ENCODE measurements around the gene FRMD4B.

The FRMD4B gene

DNA sequence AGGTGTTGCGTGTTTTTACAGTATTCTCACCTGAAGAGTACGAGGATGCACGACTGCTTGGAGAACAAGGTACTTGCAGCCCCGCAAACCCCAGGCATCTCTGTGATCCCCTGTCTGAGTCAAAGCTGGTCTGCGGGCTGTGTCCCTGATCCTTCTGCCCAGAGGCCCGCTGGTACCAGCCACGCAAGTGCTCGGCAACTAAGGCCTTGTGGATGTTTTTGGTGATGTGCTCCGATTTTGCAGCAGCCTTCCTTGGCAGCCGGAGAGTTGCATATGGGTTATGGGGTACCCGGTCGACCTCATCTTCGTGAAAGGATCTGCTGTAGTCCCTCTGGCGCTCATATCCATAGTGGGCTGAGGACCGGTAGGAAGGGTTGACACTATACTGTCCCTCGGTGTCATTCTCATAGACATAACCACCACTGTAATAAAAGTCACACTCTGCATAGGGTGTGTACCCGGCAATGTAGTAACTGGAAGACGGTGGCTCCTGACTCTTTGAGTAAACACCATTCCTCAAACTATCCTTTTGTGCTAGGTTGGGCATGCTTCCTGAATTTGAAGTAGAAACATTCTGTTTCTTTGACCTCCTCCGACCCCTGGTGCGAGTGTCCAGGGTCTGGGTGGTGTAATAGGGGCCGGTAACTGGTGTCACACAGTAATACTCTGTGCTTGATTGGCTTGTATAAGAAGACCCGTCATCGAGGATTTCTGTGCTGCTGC lies 204.9 kb downstream of the FRMD4B start:
- no peak for DNase-seq (ENCODE audit: extremely low read depth in 1 of 2, low read depth in 1 of 2)

DNA sequence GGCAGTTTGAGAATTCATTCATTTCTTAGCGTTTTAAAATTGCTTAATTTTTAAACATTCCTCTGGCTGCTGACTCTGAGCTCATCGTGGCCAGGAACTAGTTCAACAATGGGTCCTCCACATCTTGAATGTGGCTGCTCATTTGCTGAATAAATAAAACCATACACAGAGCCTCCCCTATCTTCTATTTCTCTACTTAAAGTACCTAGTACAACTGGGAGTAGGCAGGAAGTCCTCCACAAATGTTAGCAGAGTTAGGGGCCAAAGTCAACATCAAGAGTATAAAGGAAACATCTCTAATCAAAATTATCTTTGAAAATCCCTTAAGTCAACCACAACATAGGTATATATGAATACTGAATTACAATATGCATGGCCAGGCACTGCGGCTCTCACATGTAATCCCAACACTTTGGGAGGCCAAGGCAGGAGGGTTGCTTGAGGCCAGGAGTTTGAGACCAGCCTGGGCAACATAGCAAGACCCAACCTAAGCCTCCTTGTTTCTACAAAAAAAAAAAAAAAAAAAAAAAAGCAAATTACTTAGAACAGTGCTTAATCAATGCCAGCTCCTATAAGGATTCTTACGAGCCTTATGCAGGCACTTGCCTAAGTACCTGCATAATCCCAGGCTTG lies 206.0 kb downstream of the FRMD4B start:
- no peak for DNase-seq (ENCODE audit: extremely low read depth in 1 of 2, low read depth in 1 of 2)

DNA sequence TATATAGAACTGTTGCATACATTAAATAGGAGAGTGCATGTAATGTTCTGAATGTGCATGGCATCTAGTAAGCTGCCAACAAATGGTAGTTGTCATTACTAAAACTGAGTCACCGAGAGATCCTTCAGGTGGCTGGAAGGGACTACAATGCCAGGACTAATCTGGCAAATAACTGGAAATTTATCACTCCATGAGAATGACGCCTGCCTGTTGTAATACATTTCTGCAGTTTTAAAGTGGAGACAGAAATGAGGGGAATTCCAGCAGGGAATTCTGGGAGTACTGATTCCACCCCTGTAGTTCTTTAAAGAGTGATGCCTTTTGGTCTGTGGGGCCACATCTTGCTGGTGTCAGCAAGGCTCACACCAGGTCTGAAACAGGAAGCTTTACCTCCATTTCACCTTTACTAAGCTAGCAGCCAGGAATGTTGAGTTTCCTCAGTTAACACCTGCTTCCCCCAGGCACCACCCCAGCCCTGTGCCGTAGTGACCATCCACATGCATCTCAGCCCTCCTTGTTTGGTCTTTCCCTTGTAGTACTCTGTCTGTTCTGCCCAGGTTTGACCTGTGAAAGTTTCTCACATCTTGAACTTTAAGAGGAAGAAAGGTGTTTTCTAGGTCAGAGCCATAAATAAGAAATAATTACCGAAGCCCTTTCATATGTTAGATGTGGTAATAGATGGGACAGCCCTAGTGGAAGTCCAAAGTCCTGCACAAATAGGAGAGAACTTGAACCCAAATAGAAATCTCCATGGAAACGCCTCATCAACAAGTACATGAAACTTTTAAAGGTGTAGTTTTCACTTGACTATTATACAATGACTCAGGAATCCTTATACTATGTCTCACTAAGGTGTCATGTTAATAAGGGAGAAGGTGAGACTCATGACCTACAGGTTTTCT lies 206.8 kb downstream of the FRMD4B start:
- DNase-seq (ENCODE audit: extremely low read depth in 1 of 2, low read depth in 1 of 2): no peak

DNA sequence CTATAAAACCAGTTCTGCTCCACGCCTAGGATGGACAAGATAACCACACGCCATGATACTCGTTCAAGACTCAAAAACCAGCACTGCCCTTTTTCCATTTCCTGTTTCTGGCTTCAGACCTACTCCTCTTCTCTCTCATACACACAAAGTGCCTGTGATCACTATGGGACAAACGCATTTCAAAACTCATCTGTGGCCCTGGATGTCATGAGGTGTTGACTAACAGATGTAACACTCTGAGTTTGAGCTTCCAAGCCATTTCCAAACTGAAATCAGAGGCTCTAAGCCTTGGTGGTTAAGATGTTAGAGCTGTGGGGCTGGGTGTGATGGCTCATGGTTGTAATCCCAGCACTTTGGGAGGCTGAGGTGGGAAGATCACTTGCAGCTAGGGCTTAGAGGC lies 207.8 kb downstream of the FRMD4B start:
- no peak for DNase-seq (ENCODE audit: extremely low read depth in 1 of 2, low read depth in 1 of 2)

DNA sequence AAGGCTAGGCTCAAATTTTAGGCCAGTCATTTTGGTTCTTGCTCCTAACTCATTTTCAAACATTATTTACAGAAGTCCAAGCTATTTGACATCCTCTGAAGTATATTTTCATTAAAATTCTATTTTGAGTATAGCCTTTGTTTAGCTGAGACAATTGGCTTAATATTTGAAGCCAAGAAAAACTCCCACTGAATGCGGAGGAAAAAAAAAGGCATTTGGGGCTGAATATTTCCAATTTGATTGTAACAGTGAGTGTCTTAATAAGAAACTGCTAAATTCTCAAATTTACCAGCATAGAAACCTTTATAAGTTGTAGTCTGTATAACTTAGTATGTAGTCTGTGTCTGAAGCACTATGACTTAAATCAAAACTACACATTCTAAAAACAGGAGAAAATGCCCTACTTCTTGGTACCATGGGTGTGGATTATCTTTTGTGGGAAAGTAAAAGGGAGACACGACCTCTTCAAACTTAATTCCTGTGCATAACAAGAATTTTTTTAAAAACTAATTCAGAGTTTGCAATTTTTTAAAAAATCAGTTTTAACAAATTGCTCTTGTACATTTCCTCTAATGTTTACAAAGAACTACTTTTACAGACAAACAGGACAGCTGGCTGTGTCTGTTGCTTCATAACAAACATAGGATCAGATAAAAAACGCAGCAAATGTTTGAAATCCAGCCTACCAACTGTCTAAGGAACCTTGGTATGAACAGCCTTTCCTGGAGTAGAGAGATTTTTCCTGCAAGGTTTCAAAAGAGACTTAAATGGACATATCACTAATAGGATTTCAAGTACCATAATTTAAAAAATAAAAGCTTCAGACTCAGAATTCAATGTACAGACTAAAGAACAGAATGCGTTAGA lies 210.8 kb downstream of the FRMD4B start:
- no peak for DNase-seq (ENCODE audit: extremely low read depth in 1 of 2, low read depth in 1 of 2)

GRCh38 chr3:69174445-69174844 lies 211.4 kb downstream of the FRMD4B start:
- DNase-seq (ENCODE audit: extremely low read depth in 1 of 2, low read depth in 1 of 2): no peak

DNA sequence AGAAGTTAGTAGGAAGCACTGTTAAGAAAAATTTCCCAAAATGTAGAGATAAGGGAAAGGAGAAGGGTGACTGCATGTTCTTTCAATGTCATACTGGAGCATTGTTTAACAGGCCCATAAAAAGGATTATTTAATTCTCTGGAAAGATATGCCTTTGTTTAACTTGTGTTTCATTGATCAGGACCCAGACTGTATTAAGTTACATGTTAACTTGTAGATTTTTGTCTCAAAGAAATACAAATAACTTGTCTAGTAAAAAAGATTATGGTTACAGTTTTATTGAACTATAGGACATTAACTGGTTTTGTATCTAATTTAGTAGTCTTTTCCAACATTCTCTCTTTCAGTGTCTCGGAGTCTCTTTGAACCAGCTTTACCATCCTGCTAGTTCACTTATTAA lies 213.8 kb downstream of the FRMD4B start:
- no peak for DNase-seq (ENCODE audit: extremely low read depth in 1 of 2, low read depth in 1 of 2)

GRCh38 chr3:69166446-69166845 lies 219.4 kb downstream of the FRMD4B start:
- DNase-seq (ENCODE audit: extremely low read depth in 1 of 2, low read depth in 1 of 2): no peak

GRCh38 chr3:69165744-69166143 lies 220.1 kb downstream of the FRMD4B start:
- DNase-seq (ENCODE audit: extremely low read depth in 1 of 2, low read depth in 1 of 2): no peak

DNA sequence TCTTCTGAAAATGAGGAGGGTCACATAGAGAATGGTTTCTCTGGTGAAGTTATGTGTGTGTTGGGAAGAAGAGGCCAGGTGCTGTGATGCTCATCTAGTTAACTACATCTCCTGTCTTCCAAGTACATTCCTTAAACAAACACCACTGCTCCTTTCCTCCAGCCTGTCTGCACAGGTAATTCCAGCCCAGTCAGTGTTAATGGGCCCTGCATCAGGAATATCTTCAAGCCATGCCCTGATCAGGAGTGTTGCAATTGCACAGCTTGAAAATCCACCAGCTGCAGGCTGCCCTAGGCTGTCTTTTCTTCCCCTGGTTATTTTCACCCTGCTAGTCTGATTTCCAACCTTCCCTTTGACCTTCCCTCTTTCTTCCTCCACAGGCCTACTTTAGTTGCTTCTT lies 221.6 kb downstream of the FRMD4B start:
- DNase-seq (ENCODE audit: extremely low read depth in 1 of 2, low read depth in 1 of 2): no peak

GRCh38 chr3:69162308-69162980 lies 223.4 kb downstream of the FRMD4B start:
- DNase-seq (ENCODE audit: extremely low read depth in 1 of 2, low read depth in 1 of 2): no peak

DNA sequence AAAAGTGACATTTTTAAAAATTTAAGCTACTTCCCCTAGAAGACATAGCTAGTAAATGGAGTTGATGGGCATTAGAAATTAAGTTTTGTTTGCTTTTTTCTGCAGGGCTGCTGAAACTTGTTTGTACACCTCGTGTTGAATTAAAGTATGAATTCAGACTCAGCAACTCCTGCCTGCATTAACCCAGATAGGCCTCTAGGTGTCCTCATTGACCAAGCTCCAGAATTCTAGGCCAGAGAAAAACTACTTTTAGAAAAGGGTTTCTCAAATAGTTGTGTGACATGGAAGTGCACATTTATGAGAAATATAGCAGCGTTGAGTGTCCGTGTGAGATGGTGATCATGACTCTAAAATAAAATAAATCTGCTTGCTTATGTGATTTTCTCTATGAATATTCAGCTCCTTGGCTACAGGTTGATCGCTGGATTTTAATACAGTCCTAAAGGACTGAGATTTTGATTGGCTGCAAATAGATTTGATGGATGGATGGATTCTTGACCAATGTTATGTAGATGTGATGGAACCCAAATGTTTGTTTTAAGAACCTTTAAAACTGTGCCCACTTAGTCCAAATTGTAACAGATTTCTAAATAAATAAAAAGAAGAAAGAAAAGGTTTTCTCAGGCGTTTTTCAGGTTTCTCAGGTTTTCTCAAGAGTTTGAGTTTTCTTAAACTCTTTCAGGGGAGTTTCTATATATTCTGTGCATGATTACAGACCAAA lies 224.1 kb downstream of the FRMD4B start:
- DNase-seq (ENCODE audit: extremely low read depth in 1 of 2, low read depth in 1 of 2): peak in 1 of 2 donors; percentile 7

DNA sequence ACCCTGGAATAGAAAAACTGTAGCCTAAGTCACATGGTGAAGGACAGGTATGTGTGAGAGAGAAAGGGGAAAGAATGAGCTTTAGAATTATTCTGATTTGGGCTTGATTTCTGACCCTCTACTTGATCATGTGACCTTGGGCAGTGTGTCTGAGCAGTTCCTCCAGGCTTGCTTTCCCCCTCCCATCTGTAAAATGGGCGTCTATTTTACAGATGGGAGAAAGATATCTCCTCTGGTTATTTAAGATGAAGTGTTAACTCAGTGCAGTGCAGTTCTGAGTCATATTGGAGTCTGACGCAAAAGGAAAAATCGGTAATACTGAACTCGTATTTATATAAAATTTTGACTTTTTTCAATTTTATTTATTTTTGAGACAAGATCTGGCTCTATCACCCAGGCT lies 225.4 kb downstream of the FRMD4B start:
- no peak for DNase-seq (ENCODE audit: extremely low read depth in 1 of 2, low read depth in 1 of 2)

DNA sequence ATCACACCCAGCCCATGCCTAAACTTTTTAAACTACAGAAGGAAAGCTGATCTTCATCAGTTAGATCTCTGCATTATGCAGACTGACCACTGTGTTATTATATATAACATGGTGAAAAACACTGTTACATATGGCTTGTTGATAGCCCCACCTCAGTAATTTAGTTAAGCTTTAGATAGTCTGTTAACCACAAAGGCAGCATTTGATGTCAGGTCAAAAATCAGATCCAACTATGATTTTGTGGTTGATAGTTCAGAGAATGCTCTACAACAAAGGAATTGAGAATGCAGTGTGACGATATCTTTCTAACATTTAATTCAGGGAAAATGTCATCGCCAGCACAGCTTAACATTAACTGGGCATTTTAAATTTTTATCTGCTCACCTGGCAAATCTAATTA lies 225.8 kb downstream of the FRMD4B start:
- no peak for DNase-seq (ENCODE audit: extremely low read depth in 1 of 2, low read depth in 1 of 2)

GRCh38 chr3:69149586-69149985 lies 236.3 kb downstream of the FRMD4B start:
- no peak for DNase-seq (ENCODE audit: extremely low read depth in 1 of 2, low read depth in 1 of 2)

DNA sequence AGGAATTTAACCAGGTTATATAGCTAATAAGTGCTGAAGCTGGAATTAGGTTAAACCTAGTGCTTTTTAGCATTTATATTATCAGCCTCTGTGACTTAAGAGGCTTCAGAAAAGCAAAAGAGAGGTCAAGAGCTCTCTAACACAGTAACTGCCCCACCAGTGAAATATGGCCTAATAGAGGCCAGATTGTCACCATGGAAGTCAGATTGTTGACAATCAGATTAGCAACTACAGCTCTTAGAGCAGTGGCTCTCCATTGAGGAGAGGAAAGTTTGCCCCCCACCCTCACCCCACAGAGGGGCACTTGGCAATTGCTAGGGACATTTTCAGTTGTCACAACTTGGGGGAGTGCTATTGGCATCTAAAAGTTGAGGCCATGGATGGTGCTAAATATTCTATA lies 240.2 kb downstream of the FRMD4B start:
- DNase-seq (ENCODE audit: extremely low read depth in 1 of 2, low read depth in 1 of 2): no peak

DNA sequence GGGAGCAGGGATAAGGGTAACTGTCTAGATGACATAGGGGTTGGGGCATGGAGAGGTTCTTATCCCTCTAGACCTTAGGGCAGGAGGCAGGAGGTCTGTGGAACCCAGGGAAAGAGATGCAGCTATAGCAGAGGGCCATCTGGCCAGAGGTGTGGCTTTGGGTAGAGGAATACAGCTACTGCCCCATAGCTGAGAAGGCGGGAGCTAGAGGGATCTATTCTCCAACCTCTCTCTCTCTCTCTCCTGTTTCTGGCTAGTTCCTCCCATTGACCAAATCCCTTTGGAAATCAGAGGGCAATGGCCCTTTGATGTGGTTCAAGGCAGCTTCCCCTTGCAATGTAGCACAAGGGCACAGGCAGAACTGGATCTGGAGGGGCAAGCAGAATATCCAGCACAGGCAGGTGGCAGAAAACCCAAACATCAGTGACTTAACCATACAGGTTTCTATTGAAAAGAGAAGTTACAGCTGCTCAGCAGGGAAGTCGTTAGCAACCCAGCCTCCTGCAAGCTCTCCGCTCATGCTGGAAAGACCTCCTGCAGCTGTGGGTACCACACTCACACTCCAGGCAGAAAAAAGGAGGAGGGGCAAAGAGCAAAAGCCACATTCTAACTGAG lies 241.2 kb downstream of the FRMD4B start:
- no peak for DNase-seq (ENCODE audit: extremely low read depth in 1 of 2, low read depth in 1 of 2)

- DNase-seq (ENCODE audit: extremely low read depth in 1 of 2, low read depth in 1 of 2): no peak
Measured at GRCh38 chr3:69143612-69144011, 242.3 kb downstream of the FRMD4B start.

DNA sequence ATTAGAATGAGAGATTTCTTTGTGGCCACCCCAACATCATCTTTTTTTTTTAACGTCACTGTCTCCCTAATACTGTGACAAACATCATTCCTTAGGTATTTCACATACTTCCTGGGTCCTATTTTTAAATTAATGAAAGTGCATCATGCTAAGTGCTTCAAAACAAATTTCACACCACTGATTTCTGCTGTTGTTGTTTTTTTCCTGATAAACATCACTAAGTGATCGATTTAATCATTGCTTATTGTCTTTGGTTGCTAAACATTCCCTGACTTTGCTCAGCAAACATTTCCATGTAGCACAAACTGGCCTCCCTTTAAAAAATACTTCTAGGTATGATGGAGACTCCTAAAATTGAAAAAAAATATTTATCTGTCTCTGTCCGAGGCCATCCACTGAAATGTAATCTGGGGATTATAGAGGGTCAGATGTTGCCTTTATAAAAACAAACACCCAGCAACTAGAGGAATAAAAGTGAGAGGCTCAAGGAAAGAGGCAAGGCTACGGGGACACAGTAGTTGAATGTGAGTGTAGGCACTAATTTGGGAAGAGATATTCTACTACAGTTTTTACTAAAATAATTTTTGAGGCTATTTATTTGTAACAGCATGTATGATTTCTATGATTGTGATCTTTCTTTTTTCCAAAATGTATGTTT lies 243.0 kb downstream of the FRMD4B start:
- no peak for DNase-seq (ENCODE audit: extremely low read depth in 1 of 2, low read depth in 1 of 2)

Data from stimulated activated CD8-positive, alpha-beta memory T cell treated with anti-CD3 and anti-CD28 coated beads, Interleukin-7, amount 100 ng/mL, for 48 hours (primary cell).